Neural cell (in vitro differentiated cells): ENCODE data around the gene TIMM17A. TPM values are rescaled to one million over a fixed set of nuclear protein-coding genes. Genes with fewer than 3 reads are reported as not detected.

Experiments
- H2AFZ ChIP-seq: fragments of 200-600, 300-800 bp; sonication (generic), shearing (Covaris generic); 2 replicates; pipeline ENCODE4 v1.6.0; 2014; ENCODE audit warnings: low read depth, mild to moderate bottlenecking, antibody characterized with exemption, low read length, moderate library complexity
- H3F3A ChIP-seq: fragments of 200-600 bp; shearing (Covaris generic); 2 replicates; pipeline ENCODE4 v1.6.1; 2016; ENCODE audit warnings: mild to moderate bottlenecking, moderate library complexity, mixed read lengths, antibody characterized with exemption, low read length; ENCODE audit not compliant: insufficient read depth, poor library complexity, severe bottlenecking
- H3K27ac ChIP-seq: fragments of 200-600, 300-800 bp; sonication (generic), shearing (Covaris generic); 2 replicates; pipeline ENCODE4 v1.5.1; 2014; ENCODE audit warnings: mild to moderate bottlenecking, low read length, moderate library complexity
- H3K27me3 ChIP-seq: fragments of 300-800, 200-600 bp; sonication (generic), shearing (Covaris generic); 2 replicates; pipeline ENCODE4 v1.6.0; 2014; ENCODE audit warnings: mild to moderate bottlenecking, low read depth, low read length, moderate library complexity; ENCODE audit not compliant: insufficient read depth
- H3K36me3 ChIP-seq: fragments of 300-800, 200-600 bp; sonication (generic), shearing (Covaris generic); 2 replicates; pipeline ENCODE4 v1.5.1; 2014; ENCODE audit warnings: mild to moderate bottlenecking, antibody characterized with exemption, low read length, moderate library complexity; ENCODE audit not compliant: insufficient read depth
- H3K4me2 ChIP-seq: fragments of 300-800, 200-600 bp; sonication (generic), shearing (Covaris generic); 2 replicates; pipeline ENCODE4 v1.6.0; 2014; ENCODE audit warnings: mild to moderate bottlenecking, low read length
- H3K4me3 ChIP-seq: fragments of 300-800, 200-600 bp; sonication (generic), shearing (Covaris generic); 2 replicates; pipeline ENCODE4 v1.5.1; 2014; ENCODE audit warnings: mild to moderate bottlenecking, low read length, moderate library complexity
- H3K79me2 ChIP-seq: fragments of 200-600 bp; shearing (Covaris generic); replicated peaks from 2 replicates; pipeline ENCODE4 v1.6.0; 2014; ENCODE audit warnings: mild to moderate bottlenecking, low read length, moderate library complexity; ENCODE audit not compliant: insufficient read depth
- H3K9ac ChIP-seq: fragments of 300-800, 200-600 bp; sonication (generic), shearing (Covaris generic); 2 replicates; pipeline ENCODE4 v1.6.1; 2016; ENCODE audit warnings: mild to moderate bottlenecking, low read length, mixed read lengths
- H3K9me2 ChIP-seq: fragments of 200-600 bp; shearing (Covaris generic); 2 replicates; pipeline ENCODE4 v1.6.1; 2016; ENCODE audit warnings: mild to moderate bottlenecking, low read length, mixed read lengths; ENCODE audit not compliant: insufficient read depth
- H3K9me3 ChIP-seq: fragments of 200-600, 300-800 bp; sonication (generic), shearing (Covaris generic); 2 replicates; pipeline ENCODE4 v1.6.1; 2016; ENCODE audit warnings: mild to moderate bottlenecking, mixed run types, low read length, moderate library complexity, mixed read lengths
- H4K20me1 ChIP-seq: fragments of 200-600 bp; shearing (Covaris generic); 2 replicates; pipeline ENCODE4 v1.6.1; 2016; ENCODE audit warnings: mild to moderate bottlenecking, mixed run types; ENCODE audit not compliant: insufficient read depth
- CTCF ChIP-seq: fragments of 450-650 bp; IDR thresholded peaks from 2 replicates; pipeline ENCODE4 v1.5.1; 2014; ENCODE audit warnings: antibody characterized with exemption, mild to moderate bottlenecking, moderate library complexity; ENCODE audit not compliant: poor library complexity, severe bottlenecking
- EP300 ChIP-seq: fragments of 450-650 bp; conservative IDR thresholded peaks from 2 replicates; pipeline ENCODE4 v1.6.1; 2014; ENCODE audit warnings: antibody characterized with exemption, mild to moderate bottlenecking, moderate library complexity; ENCODE audit not compliant: poor library complexity, severe bottlenecking
- EZH2 ChIP-seq: fragments of 200-600, 300-800 bp; shearing (Covaris generic), sonication (generic); IDR thresholded peaks from 2 replicates; pipeline ENCODE4 v1.6.1; 2014; ENCODE audit warnings: antibody characterized with exemption, low read length, borderline replicate concordance, mild to moderate bottlenecking; ENCODE audit not compliant: insufficient read depth, poor library complexity, severe bottlenecking
- MXI1 ChIP-seq: fragments of 450-650 bp; conservative IDR thresholded peaks from 2 replicates; pipeline ENCODE4 v1.6.1; 2014; ENCODE audit warnings: antibody characterized with exemption, mild to moderate bottlenecking; ENCODE audit not compliant: poor library complexity, severe bottlenecking
- POLR2AphosphoS5 ChIP-seq: IDR thresholded peaks from 2 replicates; pipeline ENCODE4 v1.6.1; 2012
- RAD21 ChIP-seq: fragments of 450-650 bp; conservative IDR thresholded peaks from 2 replicates; pipeline ENCODE4 v1.6.1; 2014; ENCODE audit warnings: antibody characterized with exemption, mild to moderate bottlenecking, moderate library complexity
- REST ChIP-seq: IDR thresholded peaks from 2 replicates; pipeline ENCODE4 v1.6.1; 2012; ENCODE audit warnings: borderline replicate concordance
- SMC3 ChIP-seq: fragments of 450-650 bp; conservative IDR thresholded peaks from 2 replicates; pipeline ENCODE4 v1.6.1; 2014; ENCODE audit warnings: antibody characterized with exemption, mild to moderate bottlenecking, moderate library complexity; ENCODE audit not compliant: poor library complexity
- TAF1 ChIP-seq: IDR thresholded peaks from 2 replicates; pipeline ENCODE4 v1.6.1; 2012; ENCODE audit warnings: low read depth
- polyA plus RNA-seq: library from polyadenylated mRNA; depleted of rRNA; stranded (reverse); fragments of >200 nt; gene quantifications from 2 replicates; pipeline ENCODE4 v1.2.3, GENCODE V29; 2014

Gene TIMM17A
- polyA plus RNA-seq, 1 donor from 2014 or later: 91.7 TPM

DNA sequence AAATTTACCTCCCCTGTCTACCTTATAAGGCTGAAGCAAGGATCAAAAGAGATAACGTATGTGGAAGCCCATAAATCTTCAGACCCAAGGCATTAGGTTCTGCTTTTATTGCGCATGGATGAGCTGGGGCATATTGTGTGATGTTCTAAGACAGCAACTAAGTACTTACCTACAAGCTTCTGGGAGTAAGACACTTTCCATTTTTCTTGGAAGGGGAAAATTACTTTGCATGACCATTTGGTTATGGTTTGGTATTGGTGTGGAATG is 30.1 kb upstream of the TIMM17A start:
- Histone ChIP-seq H3K4me2 (no peak overlapping the region), H3F3A (no peaks in the 10 kb centered on the region), H3K27me3 (no peaks in the 10 kb centered on the region), H3K4me3 (no peak overlapping the region), H3K9ac (no peak overlapping the region), H2AFZ (no peak overlapping the region), H3K36me3 (no peaks in the 10 kb centered on the region), H3K79me2 (no peaks in the 10 kb centered on the region), H3K27ac (no peak overlapping the region), H3K9me3 (no peaks in the 10 kb centered on the region), H4K20me1 (no peaks in the 10 kb centered on the region), H3K9me2 (no peaks in the 10 kb centered on the region)
- no peak for TF ChIP-seq SMC3
- no peak for TF ChIP-seq POLR2AphosphoS5
- TF ChIP-seq TAF1: no peak
- TF ChIP-seq EZH2: no peak
- TF ChIP-seq CTCF: no peak
- no peak for TF ChIP-seq RAD21
- no peak for TF ChIP-seq REST
- no peak for TF ChIP-seq MXI1
- no peak for TF ChIP-seq EP300

GRCh38 chr1:201925981-201926645 is 29.2 kb upstream of the TIMM17A start:
- no peak overlapping the region for H3K4me2 ChIP-seq
- no peaks in the 10 kb centered on the region for H3K79me2 ChIP-seq
- H3K36me3 ChIP-seq: no peaks in the 10 kb centered on the region
- no peaks in the 10 kb centered on the region for H4K20me1 ChIP-seq
- H3K27ac ChIP-seq: no peak overlapping the region
- no peak overlapping the region for H2AFZ ChIP-seq
- H3K4me3 ChIP-seq: no peak overlapping the region
- TF ChIP-seq MXI1: no peak
- TF ChIP-seq REST: no peak
- TF ChIP-seq TAF1: no peak
- no peak for TF ChIP-seq SMC3
- TF ChIP-seq POLR2AphosphoS5: no peak
- TF ChIP-seq EP300: no peak
- no peak for TF ChIP-seq CTCF
- no peak for TF ChIP-seq EZH2
- TF ChIP-seq RAD21: no peak
- no peaks in the 10 kb centered on the region for H3K27me3 ChIP-seq
- no peaks in the 10 kb centered on the region for H3K9me2 ChIP-seq
- H3K9me3 ChIP-seq: no peaks in the 10 kb centered on the region
- H3F3A ChIP-seq: no peaks in the 10 kb centered on the region
- H3K9ac ChIP-seq: no peak overlapping the region
